ENCODE measurements around the gene KDM3B. TPM values are rescaled to one million over a fixed set of nuclear protein-coding genes. Genes with fewer than 3 reads are reported as not detected.
A peak's percentile ranks its signal among the peaks of the same experiment; 100 is the strongest.

KDM3B gene
- total and polyA plus RNA-seq, 2 experiments from 2014 or later: 25.8 to 86.6 TPM

GRCh38 chr5:138449501-138450239 is 97.2 kb downstream of the KDM3B start:
- DNase-seq (ENCODE audit: low spot score) (peak; percentile 96), ATAC-seq (peak; percentile 90)
- peaks cover 23% of the 10 kb centered on the region for H3K4me1 Mint-ChIP-seq
- Histone ChIP-seq H3K4me3 (peak overlapping the region; percentile 45), H3F3A (replicated peaks; ENCODE audit: low read depth) (no peaks in the 10 kb centered on the region), H3K36me3 (ENCODE audit: insufficient read depth) (no peaks in the 10 kb centered on the region), H3K4me2 (peak overlapping the region; percentile 79), H3K27ac (ENCODE audit: low read depth) (no peak overlapping the region), H3K9me2 (ENCODE audit: insufficient read depth) (no peaks in the 10 kb centered on the region), H3K27me3 (ENCODE audit: insufficient read depth) (no peaks in the 10 kb centered on the region), H4K20me1 (replicated peaks; ENCODE audit: insufficient read depth) (no peaks in the 10 kb centered on the region), H2AFZ (peak overlapping the region; percentile 99), H3K79me2 (replicated peaks; ENCODE audit: insufficient read depth) (no peaks in the 10 kb centered on the region), H3K4me1 (ENCODE audit: insufficient read depth) (no peaks in the 10 kb centered on the region)
- TF ChIP-seq CREB1 (CRISPR knock-in tag; IDR thresholded peaks at IDR 0.05; ENCODE audit: low read depth) (0 out of 2 replicates have a peak, but pooled peaks have one; percentile 39), ZNF331 (CRISPR knock-in tag; IDR thresholded peaks at IDR 0.05; ENCODE audit: low read depth) (no peak), POLR2AphosphoS5 (IDR thresholded peaks at IDR 0.05; ENCODE audit: low read depth) (no peak)
- TF ChIP-seq, protein P1, sequence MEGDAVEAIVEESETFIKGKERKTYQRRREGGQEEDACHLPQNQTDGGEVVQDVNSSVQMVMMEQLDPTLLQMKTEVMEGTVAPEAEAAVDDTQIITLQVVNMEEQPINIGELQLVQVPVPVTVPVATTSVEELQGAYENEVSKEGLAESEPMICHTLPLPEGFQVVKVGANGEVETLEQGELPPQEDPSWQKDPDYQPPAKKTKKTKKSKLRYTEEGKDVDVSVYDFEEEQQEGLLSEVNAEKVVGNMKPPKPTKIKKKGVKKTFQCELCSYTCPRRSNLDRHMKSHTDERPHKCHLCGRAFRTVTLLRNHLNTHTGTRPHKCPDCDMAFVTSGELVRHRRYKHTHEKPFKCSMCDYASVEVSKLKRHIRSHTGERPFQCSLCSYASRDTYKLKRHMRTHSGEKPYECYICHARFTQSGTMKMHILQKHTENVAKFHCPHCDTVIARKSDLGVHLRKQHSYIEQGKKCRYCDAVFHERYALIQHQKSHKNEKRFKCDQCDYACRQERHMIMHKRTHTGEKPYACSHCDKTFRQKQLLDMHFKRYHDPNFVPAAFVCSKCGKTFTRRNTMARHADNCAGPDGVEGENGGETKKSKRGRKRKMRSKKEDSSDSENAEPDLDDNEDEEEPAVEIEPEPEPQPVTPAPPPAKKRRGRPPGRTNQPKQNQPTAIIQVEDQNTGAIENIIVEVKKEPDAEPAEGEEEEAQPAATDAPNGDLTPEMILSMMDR (conservative IDR thresholded peaks at IDR 0.05; ENCODE audit: low read depth in 2 of 2): peak; percentile 89 to 97
- peaks cover 23% of the 10 kb centered on the region for H3K27me3 Mint-ChIP-seq (ENCODE audit: insufficient read depth, low read depth, poor library complexity)
- H3K4me3 Mint-ChIP-seq: no peak overlapping the region; the same call in 1 of the 3 replicates
- H3K36me3 Mint-ChIP-seq (ENCODE audit: low read depth): no peaks in the 10 kb centered on the region
- no peak overlapping the region for H3K27ac Mint-ChIP-seq
- no peaks in the 10 kb centered on the region for H3K9me3 Mint-ChIP-seq

DNA sequence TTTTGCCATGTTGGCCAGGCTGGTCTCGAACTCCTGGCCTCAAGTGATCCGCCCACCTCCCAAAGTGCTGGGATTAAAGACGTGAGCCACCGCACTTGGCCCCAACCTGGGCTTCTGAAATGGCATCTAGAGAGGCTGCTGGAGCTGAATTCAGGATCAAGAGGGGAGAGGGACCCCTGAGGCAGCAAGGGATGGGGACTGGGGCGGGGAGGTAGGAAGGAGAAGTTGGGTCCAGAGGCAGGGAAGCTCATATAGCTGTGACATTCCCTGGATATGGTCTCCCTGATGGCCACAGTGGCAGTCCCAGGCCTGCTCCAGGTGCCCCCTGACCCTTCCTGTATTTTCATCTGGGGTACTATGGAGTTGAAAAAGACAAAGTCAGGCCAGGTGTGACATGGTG is 98.5 kb downstream of the KDM3B start:
- peaks cover 23% of the 10 kb centered on the region for H3K27me3 Mint-ChIP-seq (ENCODE audit: insufficient read depth, low read depth, poor library complexity)
- Histone ChIP-seq H3K79me2 (replicated peaks; ENCODE audit: insufficient read depth) (no peaks in the 10 kb centered on the region), H3K27me3 (ENCODE audit: insufficient read depth) (no peaks in the 10 kb centered on the region), H3K27ac (ENCODE audit: low read depth) (no peak overlapping the region), H4K20me1 (replicated peaks; ENCODE audit: insufficient read depth) (no peaks in the 10 kb centered on the region), H3K9me2 (ENCODE audit: insufficient read depth) (no peaks in the 10 kb centered on the region), H2AFZ (no peak overlapping the region), H3F3A (replicated peaks; ENCODE audit: low read depth) (no peaks in the 10 kb centered on the region), H3K4me3 (no peak overlapping the region), H3K4me2 (no peak overlapping the region), H3K36me3 (ENCODE audit: insufficient read depth) (no peaks in the 10 kb centered on the region), H3K4me1 (ENCODE audit: insufficient read depth) (peaks cover 5% of the 10 kb centered on the region; the same call in 1 of the 2 replicates)
- peaks cover 34% of the 10 kb centered on the region for H3K4me1 Mint-ChIP-seq
- TF ChIP-seq CREB1 (CRISPR knock-in tag; IDR thresholded peaks at IDR 0.05; ENCODE audit: low read depth): no peak
- no peak for TF ChIP-seq EZH2 (IDR thresholded peaks at IDR 0.05; ENCODE audit: low read depth, unreplicated experiment)
- no peak for TF ChIP-seq POLR2AphosphoS5 (IDR thresholded peaks at IDR 0.05; ENCODE audit: low read depth)
- no peak for TF ChIP-seq ZNF331 (CRISPR knock-in tag; IDR thresholded peaks at IDR 0.05; ENCODE audit: low read depth)
- no peak for TF ChIP-seq NANOG (IDR thresholded peaks at IDR 0.05; ENCODE audit: borderline replicate concordance)
- TF ChIP-seq JUNB (IDR thresholded peaks at IDR 0.05; ENCODE audit: unreplicated experiment): no peak
- TF ChIP-seq, protein P2, sequence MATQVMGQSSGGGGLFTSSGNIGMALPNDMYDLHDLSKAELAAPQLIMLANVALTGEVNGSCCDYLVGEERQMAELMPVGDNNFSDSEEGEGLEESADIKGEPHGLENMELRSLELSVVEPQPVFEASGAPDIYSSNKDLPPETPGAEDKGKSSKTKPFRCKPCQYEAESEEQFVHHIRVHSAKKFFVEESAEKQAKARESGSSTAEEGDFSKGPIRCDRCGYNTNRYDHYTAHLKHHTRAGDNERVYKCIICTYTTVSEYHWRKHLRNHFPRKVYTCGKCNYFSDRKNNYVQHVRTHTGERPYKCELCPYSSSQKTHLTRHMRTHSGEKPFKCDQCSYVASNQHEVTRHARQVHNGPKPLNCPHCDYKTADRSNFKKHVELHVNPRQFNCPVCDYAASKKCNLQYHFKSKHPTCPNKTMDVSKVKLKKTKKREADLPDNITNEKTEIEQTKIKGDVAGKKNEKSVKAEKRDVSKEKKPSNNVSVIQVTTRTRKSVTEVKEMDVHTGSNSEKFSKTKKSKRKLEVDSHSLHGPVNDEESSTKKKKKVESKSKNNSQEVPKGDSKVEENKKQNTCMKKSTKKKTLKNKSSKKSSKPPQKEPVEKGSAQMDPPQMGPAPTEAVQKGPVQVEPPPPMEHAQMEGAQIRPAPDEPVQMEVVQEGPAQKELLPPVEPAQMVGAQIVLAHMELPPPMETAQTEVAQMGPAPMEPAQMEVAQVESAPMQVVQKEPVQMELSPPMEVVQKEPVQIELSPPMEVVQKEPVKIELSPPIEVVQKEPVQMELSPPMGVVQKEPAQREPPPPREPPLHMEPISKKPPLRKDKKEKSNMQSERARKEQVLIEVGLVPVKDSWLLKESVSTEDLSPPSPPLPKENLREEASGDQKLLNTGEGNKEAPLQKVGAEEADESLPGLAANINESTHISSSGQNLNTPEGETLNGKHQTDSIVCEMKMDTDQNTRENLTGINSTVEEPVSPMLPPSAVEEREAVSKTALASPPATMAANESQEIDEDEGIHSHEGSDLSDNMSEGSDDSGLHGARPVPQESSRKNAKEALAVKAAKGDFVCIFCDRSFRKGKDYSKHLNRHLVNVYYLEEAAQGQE (IDR thresholded peaks at IDR 0.05; ENCODE audit: unreplicated experiment): no peak
- TF ChIP-seq STAT1 (IDR thresholded peaks at IDR 0.05; ENCODE audit: unreplicated experiment): no peak
- TF ChIP-seq ETS1 (IDR thresholded peaks at IDR 0.05): no peak
- no peak overlapping the region for H3K27ac Mint-ChIP-seq
- H3K9me3 Mint-ChIP-seq: no peaks in the 10 kb centered on the region
- H3K36me3 Mint-ChIP-seq (ENCODE audit: low read depth): no peaks in the 10 kb centered on the region
- DNase-seq (ENCODE audit: low spot score) (no peak), ATAC-seq (no peak)
- no peak overlapping the region for H3K4me3 Mint-ChIP-seq

All from GM23338 (cell line).